Keratinocyte (primary cell): Measurements from ENCODE around the gene CELSR3.

ENCODE experiments used
- CTCF ChIP-seq, 3 experiments: IDR thresholded peaks in 1 of 3; conservative IDR thresholded peaks in 1 of 3; optimal IDR thresholded peaks in 1 of 3; 2 replicates in 2 of 3; 3 replicates in 1 of 3; pipeline versions ENCODE3 to v1.5.1; 2011; ENCODE audit warnings: low read length in 3 of 3, mild to moderate bottlenecking in 3 of 3, moderate library complexity in 2 of 3, control low read depth in 1 of 3, inconsistent platforms in 1 of 3; ENCODE audit not compliant: insufficient read depth in 2 of 3; ENCODE audit errors: extremely low read depth in 1 of 3
- EZH2 ChIP-seq: IDR thresholded peaks from one replicate; pipeline ENCODE4 v1.6.1; 2012; ENCODE audit warnings: inconsistent platforms, mild to moderate bottlenecking, low read length, moderate library complexity

- TF ChIP-seq CTCF (optimal IDR thresholded peaks at IDR 0.05 in 1 of 3, IDR thresholded peaks at IDR 0.05 in 1 of 3, conservative IDR thresholded peaks at IDR 0.05 in 1 of 3; ENCODE audit: extremely low read depth in 1 of 3, insufficient read depth in 2 of 3, low read length in 3 of 3) (no peak), EZH2 (no peak)
Observed at GRCh38 chr3:48648188-48648850, 14.4 kb downstream of the CELSR3 start.
